SK-N-SH (cell line): ENCODE measurements around the gene MTERF2.

Source experiments
- CHD2 ChIP-seq: fragments of 150-350 bp; IDR thresholded peaks from 2 replicates; pipeline ENCODE4 v1.6.1; 2018; ENCODE audit warnings: low read length; ENCODE audit not compliant: partially characterized antibody
- EP300 ChIP-seq, 2 experiments: IDR thresholded peaks; 2 replicates each; pipeline versions ENCODE4 v1.4.0 to v1.6.1; 2012; ENCODE audit warnings: borderline replicate concordance in 1 of 2, low read depth in 1 of 2, low read length in 1 of 2
- FOXM1 ChIP-seq: IDR thresholded peaks from 2 replicates; pipeline ENCODE4 v1.4.0; 2012; ENCODE audit warnings: low read depth, mild to moderate bottlenecking
- POLR2AphosphoS5 ChIP-seq: IDR thresholded peaks from 2 replicates; pipeline ENCODE4 v1.6.1; 2012; ENCODE audit warnings: low read depth, low read length
- RAD21 ChIP-seq: IDR thresholded peaks from 2 replicates; pipeline ENCODE4 v1.6.1; 2012; ENCODE audit warnings: mild to moderate bottlenecking, low read length
- TF ChIP-seq, protein P1 (sequence below): fragments of 200-600 bp; sonication (generic); IDR thresholded peaks from 2 replicates; pipeline ENCODE4 v1.6.1; 2017; ENCODE audit warnings: antibody characterized with exemption, mild to moderate bottlenecking, moderate library complexity
- TF ChIP-seq, protein P2 (sequence below): IDR thresholded peaks from 2 replicates; pipeline ENCODE4 v1.4.0; 2012; ENCODE audit warnings: low read depth
- TF ChIP-seq, protein P3 (sequence below): IDR thresholded peaks from 2 replicates; pipeline ENCODE4 v1.4.0; 2012; ENCODE audit warnings: low read depth, borderline replicate concordance

DNA sequence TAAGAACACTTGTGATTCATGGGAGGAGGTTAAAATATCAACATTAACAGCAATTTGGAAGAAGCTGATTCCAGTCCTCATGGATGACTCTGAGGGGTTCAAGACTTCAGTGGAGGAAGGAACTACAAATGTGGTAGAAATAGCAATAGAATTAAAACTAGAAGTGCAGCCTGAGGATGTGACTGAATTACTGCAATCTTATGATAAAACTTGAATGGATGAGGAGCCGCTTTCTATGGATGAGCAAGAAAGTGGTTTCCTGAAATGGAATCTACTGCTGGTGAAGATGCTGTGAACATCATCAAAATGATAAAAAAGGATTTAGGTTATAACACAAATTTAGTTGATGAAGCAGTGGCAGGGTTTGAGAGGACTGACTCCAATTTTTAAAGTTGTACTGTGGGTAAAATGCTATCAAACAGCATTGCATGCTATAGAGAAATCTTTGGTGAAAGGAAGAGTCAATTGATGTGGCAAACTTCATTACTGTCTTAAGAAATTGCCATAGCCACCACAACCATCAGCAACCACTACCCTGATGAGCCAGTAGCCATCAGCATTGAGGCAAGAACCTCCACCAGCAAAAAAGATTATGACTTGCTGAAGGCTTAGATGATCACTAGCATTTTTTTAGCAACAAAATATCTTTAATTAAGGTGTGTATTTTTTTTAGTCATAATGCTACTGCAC, 25.9 kb upstream of the MTERF2 start:
- TF ChIP-seq RAD21 (no peak), FOXM1 (no peak), POLR2AphosphoS5 (no peak), EP300 (IDR thresholded peaks at IDR 0.05; ENCODE audit: borderline replicate concordance in 1 of 2, low read depth in 1 of 2, low read length in 1 of 2) (no peak), CHD2 (no peak)
- TF ChIP-seq, protein P1, sequence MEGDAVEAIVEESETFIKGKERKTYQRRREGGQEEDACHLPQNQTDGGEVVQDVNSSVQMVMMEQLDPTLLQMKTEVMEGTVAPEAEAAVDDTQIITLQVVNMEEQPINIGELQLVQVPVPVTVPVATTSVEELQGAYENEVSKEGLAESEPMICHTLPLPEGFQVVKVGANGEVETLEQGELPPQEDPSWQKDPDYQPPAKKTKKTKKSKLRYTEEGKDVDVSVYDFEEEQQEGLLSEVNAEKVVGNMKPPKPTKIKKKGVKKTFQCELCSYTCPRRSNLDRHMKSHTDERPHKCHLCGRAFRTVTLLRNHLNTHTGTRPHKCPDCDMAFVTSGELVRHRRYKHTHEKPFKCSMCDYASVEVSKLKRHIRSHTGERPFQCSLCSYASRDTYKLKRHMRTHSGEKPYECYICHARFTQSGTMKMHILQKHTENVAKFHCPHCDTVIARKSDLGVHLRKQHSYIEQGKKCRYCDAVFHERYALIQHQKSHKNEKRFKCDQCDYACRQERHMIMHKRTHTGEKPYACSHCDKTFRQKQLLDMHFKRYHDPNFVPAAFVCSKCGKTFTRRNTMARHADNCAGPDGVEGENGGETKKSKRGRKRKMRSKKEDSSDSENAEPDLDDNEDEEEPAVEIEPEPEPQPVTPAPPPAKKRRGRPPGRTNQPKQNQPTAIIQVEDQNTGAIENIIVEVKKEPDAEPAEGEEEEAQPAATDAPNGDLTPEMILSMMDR, result no peak
- TF ChIP-seq, protein P2, sequence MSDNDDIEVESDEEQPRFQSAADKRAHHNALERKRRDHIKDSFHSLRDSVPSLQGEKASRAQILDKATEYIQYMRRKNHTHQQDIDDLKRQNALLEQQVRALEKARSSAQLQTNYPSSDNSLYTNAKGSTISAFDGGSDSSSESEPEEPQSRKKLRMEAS, result no peak
- TF ChIP-seq, protein P3, sequence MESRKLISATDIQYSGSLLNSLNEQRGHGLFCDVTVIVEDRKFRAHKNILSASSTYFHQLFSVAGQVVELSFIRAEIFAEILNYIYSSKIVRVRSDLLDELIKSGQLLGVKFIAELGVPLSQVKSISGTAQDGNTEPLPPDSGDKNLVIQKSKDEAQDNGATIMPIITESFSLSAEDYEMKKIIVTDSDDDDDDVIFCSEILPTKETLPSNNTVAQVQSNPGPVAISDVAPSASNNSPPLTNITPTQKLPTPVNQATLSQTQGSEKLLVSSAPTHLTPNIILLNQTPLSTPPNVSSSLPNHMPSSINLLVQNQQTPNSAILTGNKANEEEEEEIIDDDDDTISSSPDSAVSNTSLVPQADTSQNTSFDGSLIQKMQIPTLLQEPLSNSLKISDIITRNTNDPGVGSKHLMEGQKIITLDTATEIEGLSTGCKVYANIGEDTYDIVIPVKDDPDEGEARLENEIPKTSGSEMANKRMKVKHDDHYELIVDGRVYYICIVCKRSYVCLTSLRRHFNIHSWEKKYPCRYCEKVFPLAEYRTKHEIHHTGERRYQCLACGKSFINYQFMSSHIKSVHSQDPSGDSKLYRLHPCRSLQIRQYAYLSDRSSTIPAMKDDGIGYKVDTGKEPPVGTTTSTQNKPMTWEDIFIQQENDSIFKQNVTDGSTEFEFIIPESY, result no peak
